Measurements from ENCODE around the gene SNAP29. TPM values are rescaled to one million over a fixed set of nuclear protein-coding genes. Genes with fewer than 3 reads are reported as not detected.
"Not testable (repeated sequence)": the region's sequence is repeated elsewhere in the genome, so short reads cannot be mapped to it uniquely, and the experiment has no call there.

Gene SNAP29
- total RNA-seq, 1 experiment from 2014 or later, result 17.9 TPM

DNA sequence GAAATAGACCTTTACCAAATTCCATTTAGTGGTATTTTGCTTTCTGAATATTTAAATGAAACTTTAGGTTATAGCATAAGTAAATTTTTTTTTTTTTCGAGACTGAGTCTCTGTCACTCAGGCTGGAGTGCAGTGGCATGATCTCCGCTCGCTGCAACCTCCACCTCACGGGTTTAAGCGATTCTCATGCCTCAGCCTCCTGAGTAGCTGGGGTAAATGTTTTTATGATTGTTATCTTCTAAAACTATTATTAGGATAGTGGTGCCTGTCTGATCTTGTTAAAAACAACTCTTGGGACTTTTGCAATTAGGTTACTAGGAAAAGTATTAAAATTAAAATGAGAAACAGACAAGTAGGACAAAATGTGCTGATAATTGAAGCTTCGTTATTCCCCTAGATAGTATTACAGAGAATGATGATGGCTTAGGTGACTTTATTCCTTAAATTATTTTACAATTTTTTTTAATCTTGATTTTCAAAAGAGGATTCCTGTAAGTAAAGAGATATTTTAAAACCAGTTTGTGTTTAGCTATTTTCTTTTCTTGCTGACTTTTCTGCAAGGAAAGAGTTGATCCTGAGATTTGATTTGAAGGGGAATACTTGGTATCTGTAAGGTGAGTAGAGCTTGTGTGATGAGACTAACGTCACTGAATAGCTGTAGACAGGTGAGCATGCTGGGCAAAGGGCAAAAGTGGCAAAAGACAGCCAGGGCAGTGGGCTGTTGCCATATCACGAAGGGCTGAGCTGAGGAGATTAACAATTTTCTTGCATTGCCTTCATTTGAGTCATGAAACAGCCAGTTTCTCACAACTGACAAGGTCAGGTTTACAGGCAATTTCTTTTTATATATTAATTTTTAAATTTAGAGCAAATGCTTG lies 79.2 kb downstream of the SNAP29 start:
- peaks cover 20 to 26% of the 10 kb centered on the region in 2 experiments for H3K4me1 Mint-ChIP-seq
- H2BK15ac ChIP-seq (ENCODE audit: low read depth, low read length), result no peak overlapping the region
- peaks cover 37 to 67% (median 66%) of the 10 kb centered on the region in 3 experiments for H3K36me3 Mint-ChIP-seq (ENCODE audit: insufficient read depth in 1 of 3, low read depth in 3 of 3)
- no peak overlapping the region for H4K5ac ChIP-seq (ENCODE audit: insufficient read length, low read depth, low read length)
- no peak overlapping the region for H2AK5ac ChIP-seq (ENCODE audit: insufficient read length, low read length)
- H3K9me3 Mint-ChIP-seq, result no peaks in the 10 kb centered on the region
- no peak overlapping the region for H3K4ac ChIP-seq (ENCODE audit: low read depth, low read length)
- DNase-seq, result no peak
- WGBS (ENCODE audit: extremely low coverage, insufficient read length, low lambda C conversion rate), result no CpG with 5 or more reads among the region's 8 CpGs
- no peaks in the 10 kb centered on the region for H3K27me3 ChIP-seq (ENCODE audit: insufficient read depth, low read length)
- no peak overlapping the region for H4K91ac ChIP-seq (ENCODE audit: insufficient read length, low read depth, low read length)
- no peak overlapping the region for H3K18ac ChIP-seq (ENCODE audit: insufficient read length, low read depth, low read length)
- H3K79me2 ChIP-seq (ENCODE audit: insufficient read depth, low read length), result peaks cover 76% of the 10 kb centered on the region
- H3K79me1 ChIP-seq (ENCODE audit: insufficient read depth, low read depth, low read length, poor library complexity, severe bottlenecking), result peaks cover 4% of the 10 kb centered on the region
- no peak overlapping the region for H3K27ac ChIP-seq (ENCODE audit: insufficient read length, low read depth, low read length)
- H2BK20ac ChIP-seq (ENCODE audit: low read depth, low read length, poor library complexity, severe bottlenecking), result no peak overlapping the region
- peak overlapping the region in 1 of 3 experiments; percentile 67; a peak in 2 of 7 replicates for H3K27ac Mint-ChIP-seq
- H4K8ac ChIP-seq (replicated peaks; ENCODE audit: insufficient read length, low read depth, low read length), result no peak overlapping the region
- H2BK120ac ChIP-seq (ENCODE audit: low read depth, low read length, poor library complexity, severe bottlenecking), result no peak overlapping the region
- no peaks in the 10 kb centered on the region for H4K20me1 ChIP-seq (ENCODE audit: control insufficient read depth, insufficient read depth, insufficient read length)
- no peak overlapping the region for H3K56ac ChIP-seq (ENCODE audit: insufficient read length, low read depth, low read length)
- H3K14ac ChIP-seq (ENCODE audit: insufficient read depth, low read length), result no peak overlapping the region
- no peaks in the 10 kb centered on the region for H3K9me3 ChIP-seq (ENCODE audit: control insufficient read depth, low read depth, low read length)
- no peaks in the 10 kb centered on the region for H3K4me1 ChIP-seq (ENCODE audit: insufficient read depth, low read length)
- no peak overlapping the region for H2AFZ ChIP-seq (ENCODE audit: low read length)
- TF ChIP-seq, protein P1, sequence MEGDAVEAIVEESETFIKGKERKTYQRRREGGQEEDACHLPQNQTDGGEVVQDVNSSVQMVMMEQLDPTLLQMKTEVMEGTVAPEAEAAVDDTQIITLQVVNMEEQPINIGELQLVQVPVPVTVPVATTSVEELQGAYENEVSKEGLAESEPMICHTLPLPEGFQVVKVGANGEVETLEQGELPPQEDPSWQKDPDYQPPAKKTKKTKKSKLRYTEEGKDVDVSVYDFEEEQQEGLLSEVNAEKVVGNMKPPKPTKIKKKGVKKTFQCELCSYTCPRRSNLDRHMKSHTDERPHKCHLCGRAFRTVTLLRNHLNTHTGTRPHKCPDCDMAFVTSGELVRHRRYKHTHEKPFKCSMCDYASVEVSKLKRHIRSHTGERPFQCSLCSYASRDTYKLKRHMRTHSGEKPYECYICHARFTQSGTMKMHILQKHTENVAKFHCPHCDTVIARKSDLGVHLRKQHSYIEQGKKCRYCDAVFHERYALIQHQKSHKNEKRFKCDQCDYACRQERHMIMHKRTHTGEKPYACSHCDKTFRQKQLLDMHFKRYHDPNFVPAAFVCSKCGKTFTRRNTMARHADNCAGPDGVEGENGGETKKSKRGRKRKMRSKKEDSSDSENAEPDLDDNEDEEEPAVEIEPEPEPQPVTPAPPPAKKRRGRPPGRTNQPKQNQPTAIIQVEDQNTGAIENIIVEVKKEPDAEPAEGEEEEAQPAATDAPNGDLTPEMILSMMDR (conservative IDR thresholded peaks at IDR 0.05), result no peak
- H3T11ph ChIP-seq (ENCODE audit: low read length), result no peak overlapping the region
- H2BK12ac ChIP-seq (ENCODE audit: insufficient read length, low read depth, low read length), result no peak overlapping the region
- no peak overlapping the region for H3K4me3 Mint-ChIP-seq
- no peak overlapping the region for H2BK5ac ChIP-seq (ENCODE audit: insufficient read length, low read length)
- H3K23me2 ChIP-seq (ENCODE audit: insufficient read length, low read depth, low read length, poor library complexity, severe bottlenecking), result no peaks in the 10 kb centered on the region
- no peak overlapping the region for H3K4me2 ChIP-seq (ENCODE audit: insufficient read depth, insufficient read length, low read length)
- no peak overlapping the region for H3K9ac ChIP-seq (ENCODE audit: extremely low read depth, insufficient read length, low read length)
- no peak overlapping the region for H3K23ac ChIP-seq (ENCODE audit: insufficient read length, low read depth, low read length)
- no peaks in the 10 kb centered on the region; the same call in none of the 2 replicates for H3K27me3 Mint-ChIP-seq (ENCODE audit: low read depth)

DNA sequence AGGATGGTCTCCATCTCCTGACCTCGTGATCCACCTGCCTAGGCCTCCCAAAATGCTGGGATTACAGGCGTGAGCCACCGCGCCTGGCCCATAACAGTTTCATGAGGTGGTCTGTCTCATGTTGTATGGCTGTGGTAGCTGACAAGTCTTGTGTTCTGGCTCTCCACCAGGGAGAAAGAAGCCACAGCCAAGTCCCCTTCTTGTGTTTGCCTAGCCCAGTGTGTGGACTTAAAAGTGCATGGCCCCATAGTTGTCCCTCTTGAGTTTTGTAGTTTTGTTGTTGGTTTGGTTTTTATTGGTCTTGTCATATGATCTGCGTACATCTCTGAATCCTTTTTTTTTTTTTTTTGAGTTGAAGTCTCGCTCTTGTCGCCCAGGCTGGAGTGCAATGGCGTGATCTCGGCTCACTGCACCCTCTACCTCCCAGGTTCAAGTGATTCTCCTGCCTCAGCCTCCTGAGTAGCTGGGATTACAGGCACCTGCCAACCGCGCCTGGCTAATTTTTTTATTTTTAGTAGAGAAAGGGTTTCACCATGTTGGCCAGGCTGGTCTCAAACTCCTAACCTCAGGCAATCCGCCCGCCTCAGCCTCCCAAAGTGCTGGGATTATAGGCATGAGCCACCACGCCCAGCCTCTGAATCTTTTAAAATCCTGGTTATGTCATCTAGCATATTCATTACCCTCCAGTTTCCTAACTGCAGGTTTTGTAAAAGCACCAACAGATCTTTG lies 80.8 kb downstream of the SNAP29 start:
- H3K4me1 ChIP-seq (ENCODE audit: insufficient read depth, low read length); H3K56ac ChIP-seq (ENCODE audit: insufficient read length, low read depth, low read length); H2BK120ac ChIP-seq (ENCODE audit: low read depth, low read length, poor library complexity, severe bottlenecking); H3K23me2 ChIP-seq (ENCODE audit: insufficient read length, low read depth, low read length, poor library complexity, severe bottlenecking); H3K14ac ChIP-seq (ENCODE audit: insufficient read depth, low read length); H2AFZ ChIP-seq (ENCODE audit: low read length); H3K18ac ChIP-seq (ENCODE audit: insufficient read length, low read depth, low read length); H3K4ac ChIP-seq (ENCODE audit: low read depth, low read length); H4K91ac ChIP-seq (ENCODE audit: insufficient read length, low read depth, low read length); H3T11ph ChIP-seq (ENCODE audit: low read length); H2BK5ac ChIP-seq (ENCODE audit: insufficient read length, low read length); H2BK12ac ChIP-seq (ENCODE audit: insufficient read length, low read depth, low read length); H2BK20ac ChIP-seq (ENCODE audit: low read depth, low read length, poor library complexity, severe bottlenecking); H3K27me3 ChIP-seq (ENCODE audit: insufficient read depth, low read length); H3K79me1 ChIP-seq (ENCODE audit: insufficient read depth, low read depth, low read length, poor library complexity, severe bottlenecking); H3K23ac ChIP-seq (ENCODE audit: insufficient read length, low read depth, low read length); H4K20me1 ChIP-seq (ENCODE audit: control insufficient read depth, insufficient read depth, insufficient read length); H4K8ac ChIP-seq (replicated peaks; ENCODE audit: insufficient read length, low read depth, low read length); H3K27ac ChIP-seq (ENCODE audit: insufficient read length, low read depth, low read length); H2BK15ac ChIP-seq (ENCODE audit: low read depth, low read length); H3K27me3 Mint-ChIP-seq (ENCODE audit: low read depth); H2AK5ac ChIP-seq (ENCODE audit: insufficient read length, low read length); H3K4me2 ChIP-seq (ENCODE audit: insufficient read depth, insufficient read length, low read length); H3K9me3 ChIP-seq (ENCODE audit: control insufficient read depth, low read depth, low read length); H3K9ac ChIP-seq (ENCODE audit: extremely low read depth, insufficient read length, low read length); H3K9me3 Mint-ChIP-seq; DNase-seq; H3K4me3 Mint-ChIP-seq; H4K5ac ChIP-seq (ENCODE audit: insufficient read length, low read depth, low read length): not testable (repeated sequence)
- WGBS (ENCODE audit: extremely low coverage, insufficient read length, low lambda C conversion rate), result no CpG with 5 or more reads among the region's 14 CpGs
- Mint-ChIP-seq H3K4me1 (peaks cover 20 to 26% of the 10 kb centered on the region in 2 experiments), H3K36me3 (ENCODE audit: insufficient read depth in 1 of 3, low read depth in 3 of 3) (peaks cover 28 to 63% (median 55%) of the 10 kb centered on the region in 3 experiments; a peak in 6 of 7 replicates), H3K27ac (peak overlapping the region in 1 of 3 experiments; percentile 15; a peak in 1 of 7 replicates)
- peaks cover 78% of the 10 kb centered on the region for H3K79me2 ChIP-seq (ENCODE audit: insufficient read depth, low read length)

Data from H9 (cell line).